ENCODE measurements around the gene SYT17.

Gene SYT17

GRCh38 chr16:19138601-19139000, 29.4 kb upstream of the SYT17 start:
- DNase-seq (ENCODE audit: low read depth), result peak; percentile 94

- no peak for DNase-seq (ENCODE audit: low read depth)
Measured at GRCh38 chr16:19139436-19140091, 28.5 kb upstream of the SYT17 start.

- DNase-seq (ENCODE audit: low read depth), result no peak
Measured at GRCh38 chr16:19140396-19140795, 27.6 kb upstream of the SYT17 start.

GRCh38 chr16:19142939-19143598, 25.0 kb upstream of the SYT17 start:
- no peak for DNase-seq (ENCODE audit: low read depth)

GRCh38 chr16:19143599-19143956, 24.5 kb upstream of the SYT17 start:
- no peak for DNase-seq (ENCODE audit: low read depth)

GRCh38 chr16:19145010-19145409, 23.0 kb upstream of the SYT17 start:
- no peak for DNase-seq (ENCODE audit: low read depth)

- no peak for DNase-seq (ENCODE audit: low read depth)
Measured at GRCh38 chr16:19147126-19147525, 20.9 kb upstream of the SYT17 start.

GRCh38 chr16:19147627-19148026, 20.4 kb upstream of the SYT17 start:
- no peak for DNase-seq (ENCODE audit: low read depth)

- no peak for DNase-seq (ENCODE audit: low read depth)
Measured at GRCh38 chr16:19148189-19148588, 19.9 kb upstream of the SYT17 start.

GRCh38 chr16:19151310-19151709, 16.7 kb upstream of the SYT17 start:
- no peak for DNase-seq (ENCODE audit: low read depth)

- DNase-seq (ENCODE audit: low read depth), result no peak
Measured at GRCh38 chr16:19152042-19152441, 16.0 kb upstream of the SYT17 start.

- DNase-seq (ENCODE audit: low read depth), result no peak
Measured at GRCh38 chr16:19153876-19154275, 14.2 kb upstream of the SYT17 start.

- DNase-seq (ENCODE audit: low read depth), result no peak
Measured at GRCh38 chr16:19162085-19162484, 6.0 kb upstream of the SYT17 start.

GRCh38 chr16:19163215-19163614, 4.8 kb upstream of the SYT17 start:
- no peak for DNase-seq (ENCODE audit: low read depth)

- no peak for DNase-seq (ENCODE audit: low read depth)
Measured at GRCh38 chr16:19164285-19164684, 3.8 kb upstream of the SYT17 start.

GRCh38 chr16:19165101-19165500, 2.9 kb upstream of the SYT17 start:
- DNase-seq (ENCODE audit: low read depth), result no peak

GRCh38 chr16:19166500-19166899, 1.5 kb upstream of the SYT17 start:
- no peak for DNase-seq (ENCODE audit: low read depth)

- DNase-seq (ENCODE audit: low read depth), result no peak
Measured at GRCh38 chr16:19168371-19169081, 486 bp downstream of the SYT17 start.

GRCh38 chr16:19169082-19169639, 1.1 kb downstream of the SYT17 start:
- no peak for DNase-seq (ENCODE audit: low read depth)

GRCh38 chr16:19170043-19170655, 2.1 kb downstream of the SYT17 start:
- DNase-seq (ENCODE audit: low read depth), result no peak

- DNase-seq (ENCODE audit: low read depth), result no peak
Measured at GRCh38 chr16:19172098-19172780, 4.2 kb downstream of the SYT17 start.

GRCh38 chr16:19173059-19173458, 5.0 kb downstream of the SYT17 start:
- DNase-seq (ENCODE audit: low read depth), result no peak
